ENCODE data around the gene GHR.

GHR gene

DNA sequence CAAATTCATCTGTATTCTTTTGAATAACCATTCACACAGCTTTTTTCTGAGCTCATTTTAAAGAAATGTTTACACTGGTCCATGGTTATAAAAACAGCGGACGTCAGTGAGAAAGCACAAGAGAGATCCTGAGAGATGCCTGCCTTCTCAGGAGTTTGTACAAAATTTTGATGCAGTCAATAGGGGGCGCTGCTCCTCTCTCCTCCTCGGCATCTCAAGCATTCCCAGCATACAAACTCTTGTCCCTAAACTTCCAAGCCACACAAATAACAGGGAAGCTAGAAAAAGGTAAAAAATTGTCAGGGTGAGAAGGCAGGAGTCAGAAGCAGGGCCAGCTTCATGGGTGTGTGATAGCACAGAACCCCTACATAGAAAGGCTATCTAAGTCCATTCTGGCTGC lies 322.2 kb downstream of the GHR start:
- Histone ChIP-seq H3K27ac (no peak overlapping the region), H4K20me1 (ENCODE audit: insufficient read depth) (no peaks in the 10 kb centered on the region), H3K4me3 (IDR thresholded peaks at IDR 0.05; ENCODE audit: insufficient read depth, low read depth, low read length) (no peak overlapping the region), H3K4me1 (ENCODE audit: low read depth, poor library complexity, severe bottlenecking) (peaks cover 10% of the 10 kb centered on the region), H3K9ac (no peak overlapping the region), H3K27me3 (ENCODE audit: insufficient read depth, low read depth) (no peaks in the 10 kb centered on the region), H3K79me2 (ENCODE audit: insufficient read depth, low read depth) (no peaks in the 10 kb centered on the region), H3K4me2 (no peak overlapping the region), H2AFZ (ENCODE audit: low read depth) (no peak overlapping the region), H3K36me3 (ENCODE audit: insufficient read depth) (no peaks in the 10 kb centered on the region)
- peak; percentile 64 for TF ChIP-seq CTCF (conservative IDR thresholded peaks at IDR 0.05; ENCODE audit: low read depth, low read length)

DNA sequence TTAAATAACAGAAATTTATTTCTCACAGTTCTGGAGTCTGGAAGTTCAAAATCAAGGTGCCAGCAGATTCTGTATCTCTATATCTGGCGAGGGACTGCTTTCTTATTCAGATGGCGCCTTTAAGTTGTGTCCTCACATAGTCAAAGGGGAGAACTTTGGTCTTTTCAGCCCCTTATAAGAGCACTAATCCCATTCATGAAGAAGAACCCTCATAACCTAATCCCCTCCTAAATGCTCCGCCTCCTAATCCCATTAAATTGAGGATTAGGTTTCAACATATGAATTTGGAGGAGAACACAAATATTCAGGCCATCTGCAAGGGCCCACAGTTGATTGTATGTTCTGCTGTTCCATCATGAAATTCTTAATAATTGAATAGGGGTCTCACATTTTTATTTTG lies 322.6 kb downstream of the GHR start:
- TF ChIP-seq CTCF (conservative IDR thresholded peaks at IDR 0.05; ENCODE audit: low read depth, low read length): no peak
- H3K4me2 ChIP-seq: no peak overlapping the region

DNA sequence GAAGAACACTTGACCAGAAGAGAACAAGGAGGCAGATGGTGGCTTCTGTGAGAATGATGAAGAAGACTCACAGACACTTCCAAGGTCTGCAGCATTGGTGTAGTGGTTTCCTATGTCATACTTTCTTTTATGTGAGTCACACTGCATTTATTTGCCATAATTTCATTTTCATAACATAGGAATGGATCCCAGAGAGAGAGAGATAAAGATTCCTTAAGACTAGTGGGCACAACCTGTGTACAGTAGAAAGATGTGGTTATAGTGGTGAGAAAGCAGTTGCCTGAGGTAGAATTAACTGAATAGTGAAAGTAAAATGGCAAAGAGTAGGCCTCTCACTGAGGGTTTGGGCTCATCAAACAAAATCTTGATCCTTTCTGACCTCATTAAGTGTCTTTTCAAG lies 325.8 kb downstream of the GHR start:
- no peak for TF ChIP-seq CTCF (conservative IDR thresholded peaks at IDR 0.05; ENCODE audit: low read depth, low read length)
- no peak overlapping the region for H3K4me3 ChIP-seq (IDR thresholded peaks at IDR 0.05; ENCODE audit: insufficient read depth, low read depth, low read length)
- H4K20me1 ChIP-seq (ENCODE audit: insufficient read depth): no peaks in the 10 kb centered on the region
- peaks cover 10% of the 10 kb centered on the region for H3K4me1 ChIP-seq (ENCODE audit: low read depth, poor library complexity, severe bottlenecking)
- H3K79me2 ChIP-seq (ENCODE audit: insufficient read depth, low read depth): no peaks in the 10 kb centered on the region
- H3K9ac ChIP-seq: no peak overlapping the region
- no peak overlapping the region for H2AFZ ChIP-seq (ENCODE audit: low read depth)
- no peak overlapping the region for H3K27ac ChIP-seq
- peak overlapping the region; percentile 29; the same call in 1 of the 2 replicates for H3K4me2 ChIP-seq
- no peaks in the 10 kb centered on the region for H3K36me3 ChIP-seq (ENCODE audit: insufficient read depth)
- no peaks in the 10 kb centered on the region for H3K27me3 ChIP-seq (ENCODE audit: insufficient read depth, low read depth)

More for the DNA sequence above, 322.6 kb downstream of the GHR start:
- no peaks in the 10 kb centered on the region for H3K79me2 ChIP-seq (ENCODE audit: insufficient read depth, low read depth)
- no peak overlapping the region for H3K4me3 ChIP-seq (IDR thresholded peaks at IDR 0.05; ENCODE audit: insufficient read depth, low read depth, low read length)
- H3K27me3 ChIP-seq (ENCODE audit: insufficient read depth, low read depth): no peaks in the 10 kb centered on the region
- no peak overlapping the region for H3K9ac ChIP-seq
- peaks cover 10% of the 10 kb centered on the region for H3K4me1 ChIP-seq (ENCODE audit: low read depth, poor library complexity, severe bottlenecking)
- no peak overlapping the region for H3K27ac ChIP-seq
- H4K20me1 ChIP-seq (ENCODE audit: insufficient read depth): no peaks in the 10 kb centered on the region
- H3K36me3 ChIP-seq (ENCODE audit: insufficient read depth): no peaks in the 10 kb centered on the region
- H2AFZ ChIP-seq (ENCODE audit: low read depth): no peak overlapping the region

DNA sequence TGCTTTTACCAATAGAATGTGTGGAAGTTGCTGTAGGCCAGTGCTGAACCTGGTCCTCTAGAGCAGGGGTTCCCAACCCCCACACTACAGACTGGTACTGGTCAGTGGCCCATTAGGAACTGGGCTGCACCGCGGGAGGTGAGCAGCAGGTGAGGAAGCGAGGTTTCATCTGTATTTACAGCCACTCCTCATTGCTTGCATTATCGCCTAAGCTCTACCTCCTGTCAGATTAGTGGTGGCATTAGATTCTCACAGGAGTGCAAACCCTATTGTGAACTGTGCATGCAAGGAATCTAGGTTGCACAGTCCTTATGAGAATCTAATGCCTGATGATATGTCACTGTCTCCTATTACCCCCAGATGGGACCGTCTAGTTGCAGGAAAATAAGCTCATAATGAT lies 327.3 kb downstream of the GHR start:
- Histone ChIP-seq H2AFZ (ENCODE audit: low read depth) (no peak overlapping the region), H3K9ac (no peak overlapping the region), H3K79me2 (ENCODE audit: insufficient read depth, low read depth) (no peaks in the 10 kb centered on the region), H3K4me1 (ENCODE audit: low read depth, poor library complexity, severe bottlenecking) (peaks cover 10% of the 10 kb centered on the region), H4K20me1 (ENCODE audit: insufficient read depth) (no peaks in the 10 kb centered on the region), H3K4me3 (IDR thresholded peaks at IDR 0.05; ENCODE audit: insufficient read depth, low read depth, low read length) (no peak overlapping the region), H3K27ac (no peak overlapping the region), H3K4me2 (no peak overlapping the region), H3K36me3 (ENCODE audit: insufficient read depth) (no peaks in the 10 kb centered on the region), H3K27me3 (ENCODE audit: insufficient read depth, low read depth) (no peaks in the 10 kb centered on the region)
- no peak for TF ChIP-seq CTCF (conservative IDR thresholded peaks at IDR 0.05; ENCODE audit: low read depth, low read length)
